T-cell (primary cell): ENCODE data around the gene ZNF735. TPM values are rescaled to one million over a fixed set of nuclear protein-coding genes. Genes with fewer than 3 reads are reported as not detected.
"Not testable (repeated sequence)": the region's sequence is repeated elsewhere in the genome, so short reads cannot be mapped to it uniquely, and the experiment has no call there.

ENCODE experiments used
- ATAC-seq, 4 experiments: fragments of 200-7000 bp in 3 of 4; fragments of 150-1000 bp in 1 of 4; cut with Tn5 transposase; replicated peaks in 1 of 4; 1 replicate in 3 of 4; 2 replicates in 1 of 4; pipeline ENCODE4 v1.10.0; 2021; ENCODE audit warnings: moderate library complexity in 3 of 4, mild to moderate bottlenecking in 2 of 4, moderate number of reproducible peaks in 1 of 4
- CTCF ChIA-PET, 2 donors: fragments of 300-600 bp; sonication (Branson Sonifier 250); formaldehyde crosslinking; loops; one replicate each; lab custom pipeline; 2022; ENCODE audit warnings: antibody characterized with exemption in 2 of 2; lab: Charles Lee
- POLR2A ChIA-PET, 2 donors: fragments of 300-600 bp; sonication (Branson Sonifier 250); formaldehyde crosslinking; loops; one replicate each; lab custom pipeline; 2022; ENCODE audit warnings: antibody characterized with exemption in 2 of 2; lab: Charles Lee
- DNase-seq, 35 experiments: peaks; one replicate each; pipeline versions ENCODE4 v3.0.0 to v3.0.0-alpha.2; 2013 to 2023
- H3K27ac ChIP-seq: one replicate; pipeline ENCODE4 v1.5.1; 2013; ENCODE audit warnings: low read length
- H3K27me3 ChIP-seq, 2 experiments: replicated peaks in 1 of 2; 1 replicate in 1 of 2; 2 replicates in 1 of 2; pipeline versions ENCODE4 v1.6.1 to v1.7.0; 2013; ENCODE audit warnings: low read length in 1 of 2, mixed read lengths in 1 of 2; ENCODE audit not compliant: control insufficient read depth in 2 of 2, insufficient read depth in 2 of 2; ENCODE audit errors: extremely low read depth in 1 of 2
- H3K36me3 ChIP-seq, 2 donors: 1 replicate in 1 of 2; 2 replicates in 1 of 2; pipeline versions ENCODE4 v1.6.1 to v1.7.0; 2013; ENCODE audit warnings: low read length in 1 of 2; ENCODE audit not compliant: control insufficient read depth in 2 of 2, insufficient read depth in 1 of 2; ENCODE audit errors: extremely low read depth in 1 of 2
- H3K4me1 ChIP-seq, 2 experiments: 1 replicate in 1 of 2; 2 replicates in 1 of 2; pipeline versions ENCODE4 v1.6.1 to v1.7.0; 2013; ENCODE audit warnings: low read length in 2 of 2, mixed read lengths in 1 of 2; ENCODE audit not compliant: insufficient read depth in 2 of 2, control insufficient read depth in 1 of 2; ENCODE audit errors: extremely low read depth in 1 of 2
- H3K4me3 ChIP-seq, 2 donors: 1 replicate in 1 of 2; 2 replicates in 1 of 2; pipeline versions ENCODE4 v1.5.1 to v1.7.0; 2013; ENCODE audit warnings: mild to moderate bottlenecking in 2 of 2, low read length in 1 of 2, moderate library complexity in 1 of 2; ENCODE audit not compliant: control insufficient read depth in 1 of 2; ENCODE audit errors: extremely low read depth in 1 of 2
- H3K9me3 ChIP-seq: 2 replicates; pipeline ENCODE4 v1.7.0; 2013
- H3K27ac Mint-ChIP-seq, 2 donors: one replicate each; pipeline ENCODE4 v1.8.0; 2020 to 2021; ENCODE audit warnings: mild to moderate bottlenecking in 2 of 2, mixed read lengths in 2 of 2
- H3K27me3 Mint-ChIP-seq, 2 donors: one replicate each; pipeline ENCODE4 v1.8.0; 2021 to 2022; ENCODE audit warnings: mixed read lengths in 2 of 2
- H3K36me3 Mint-ChIP-seq: one replicate; pipeline ENCODE4 v1.8.0; 2021; ENCODE audit warnings: mixed read lengths
- H3K4me1 Mint-ChIP-seq, 3 donors: one replicate each; pipeline ENCODE4 v1.8.0; 2020 to 2022; ENCODE audit warnings: mixed read lengths in 3 of 3, mild to moderate bottlenecking in 1 of 3
- H3K4me3 Mint-ChIP-seq, 3 donors: one replicate each; pipeline ENCODE4 v1.8.0; 2020 to 2022; ENCODE audit warnings: mild to moderate bottlenecking in 3 of 3, mixed read lengths in 3 of 3, moderate library complexity in 3 of 3
- H3K9me3 Mint-ChIP-seq, 3 donors: one replicate each; pipeline ENCODE4 v1.8.0; 2020 to 2022; ENCODE audit warnings: mixed read lengths in 3 of 3
- WGBS: methylation state at CpG from one replicate; pipeline ENCODE4 v1.1.5; 2013; ENCODE audit warnings: missing lambda C conversion rate; ENCODE audit not compliant: insufficient coverage; 5-methylcytosine and 5-hydroxymethylcytosine counted together
- total RNA-seq, 35 experiments: library from RNA in 6 of 35; stranded (reverse) in 6 of 35; fragments of 120-200 nt in 1 of 35; gene quantifications; one replicate each; pipeline versions ENCODE4 v1.2.1 to v1.2.4 and lab custom pipeline; 2013 to 2026

ZNF735 gene
- total RNA-seq, 5 donors from 2014 or later (not counting 1 experiment from before 2014, with no cell fraction given), result not detected

- H3K9me3 ChIP-seq, result peaks cover 2% of the 10 kb centered on the region
- H3K9me3 Mint-ChIP-seq, result peaks cover 0 to 14% (median 12%) of the 10 kb centered on the region in 3 donors
- 74% methylated on average over 8 of the region's 8 CpGs for WGBS
- ChIA-PET CTCF (no interaction called here), POLR2A (no interaction called here)
- no peaks in the 10 kb centered on the region for H3K27me3 Mint-ChIP-seq
- H3K27ac ChIP-seq, result no peak overlapping the region
- H3K4me1 ChIP-seq, result no peaks in the 10 kb centered on the region
- H3K4me1 Mint-ChIP-seq, result no peaks in the 10 kb centered on the region
- DNase-seq (no peak), ATAC-seq (no peak)
- no peak overlapping the region for H3K27ac Mint-ChIP-seq
- H3K27me3 ChIP-seq, result peaks cover 0 to 11% of the 10 kb centered on the region in 2 experiments
- no peak overlapping the region for H3K4me3 Mint-ChIP-seq
- no peaks in the 10 kb centered on the region for H3K36me3 Mint-ChIP-seq
- no peaks in the 10 kb centered on the region for H3K36me3 ChIP-seq
- H3K4me3 ChIP-seq, result no peak overlapping the region
These were observed 14.2 kb upstream of the ZNF735 start for GRCh38 chr7:64192775-64193174.

GRCh38 chr7:64219710-64220298, 12.8 kb downstream of the ZNF735 start:
- H3K27me3 ChIP-seq, H3K4me1 ChIP-seq, H3K27ac Mint-ChIP-seq, H3K36me3 Mint-ChIP-seq, H3K27me3 Mint-ChIP-seq, H3K4me1 Mint-ChIP-seq, H3K4me3 ChIP-seq, ATAC-seq, H3K27ac ChIP-seq, H3K36me3 ChIP-seq, H3K9me3 ChIP-seq, CTCF ChIA-PET, DNase-seq, POLR2A ChIA-PET, H3K4me3 Mint-ChIP-seq: not testable (repeated sequence)
- WGBS, result no CpG with 5 or more reads among the region's 5 CpGs
- H3K9me3 Mint-ChIP-seq, result peaks cover 23 to 57% (median 38%) of the 10 kb centered on the region in 3 donors

- no peaks in the 10 kb centered on the region for H3K9me3 ChIP-seq
- no peak overlapping the region for H3K4me3 ChIP-seq
- H3K36me3 ChIP-seq, result no peaks in the 10 kb centered on the region
- Mint-ChIP-seq H3K27me3 (no peaks in the 10 kb centered on the region), H3K36me3 (no peaks in the 10 kb centered on the region), H3K4me1 (no peaks in the 10 kb centered on the region), H3K27ac (no peak overlapping the region), H3K9me3 (peaks cover 29 to 64% (median 46%) of the 10 kb centered on the region in 3 donors), H3K4me3 (no peak overlapping the region)
- H3K27me3 ChIP-seq, result no peaks in the 10 kb centered on the region
- no peaks in the 10 kb centered on the region for H3K4me1 ChIP-seq
- no peak overlapping the region for H3K27ac ChIP-seq
- DNase-seq (no peak), ATAC-seq (no peak)
- ChIA-PET CTCF (no interaction called here), POLR2A (no interaction called here)
- WGBS, result 13% methylated on average over 1 of the region's 2 CpGs
These were observed 16.4 kb downstream of the ZNF735 start for GRCh38 chr7:64223366-64223765.

GRCh38 chr7:64228174-64228573, 21.2 kb downstream of the ZNF735 start, which contains the start of gene ZNF679:
Gene ZNF679, plus strand, starts transcription at chr7:64228474. Its CDS starts 20,644 bp downstream, at chr7:64249118.
- H3K4me3 ChIP-seq, H3K36me3 Mint-ChIP-seq, CTCF ChIA-PET, H3K4me1 Mint-ChIP-seq, H3K9me3 ChIP-seq, DNase-seq, H3K27ac ChIP-seq, POLR2A ChIA-PET, ATAC-seq, H3K27me3 ChIP-seq, H3K27ac Mint-ChIP-seq, H3K4me1 ChIP-seq, H3K36me3 ChIP-seq, H3K27me3 Mint-ChIP-seq, H3K4me3 Mint-ChIP-seq: not testable (repeated sequence)
- H3K9me3 Mint-ChIP-seq, result peaks cover 24 to 60% (median 41%) of the 10 kb centered on the region in 3 donors
- WGBS, result no CpG with 5 or more reads among the region's 1 CpG

GRCh38 chr7:64266341-64266919, 59.4 kb downstream of the ZNF735 start:
- no peaks in the 10 kb centered on the region for H3K4me1 Mint-ChIP-seq
- H3K9me3 ChIP-seq, result no peaks in the 10 kb centered on the region
- H3K36me3 ChIP-seq, result no peaks in the 10 kb centered on the region
- no peaks in the 10 kb centered on the region for H3K27me3 ChIP-seq
- ChIA-PET CTCF (no interaction called here), POLR2A (no interaction called here)
- H3K27me3 Mint-ChIP-seq, result no peaks in the 10 kb centered on the region
- H3K36me3 Mint-ChIP-seq, result peaks cover 7% of the 10 kb centered on the region
- H3K4me3 Mint-ChIP-seq, result no peak overlapping the region
- no peak for ATAC-seq
- H3K9me3 Mint-ChIP-seq, result peaks cover 20 to 33% (median 27%) of the 10 kb centered on the region in 3 donors
- no peak overlapping the region for H3K27ac Mint-ChIP-seq
- H3K4me1 ChIP-seq, result no peaks in the 10 kb centered on the region
- no peak overlapping the region for H3K27ac ChIP-seq
- DNase-seq, result no peak
- no peak overlapping the region for H3K4me3 ChIP-seq
- WGBS, result no CpG with 5 or more reads among the region's 1 CpG

Other genes with a start within 250 kb of the ZNF735 start
- gene ZNF722, start 208.4 kb upstream of the ZNF735 start, total RNA-seq, result not detected
- gene ZNF727, start 161.8 kb upstream of the ZNF735 start, total RNA-seq, result 1 to 10 TPM in 1 of 5 donors, under 1 TPM in 3, not detected in 1; 0.20 to 2.3 (median 0.57) TPM
- gene ZNF679, start 21.3 kb downstream of the ZNF735 start, total RNA-seq, result not detected
- gene ZNF736, start 106.8 kb downstream of the ZNF735 start, total RNA-seq, result 10 to 100 TPM; 21.8 to 31.2 (median 24.2) TPM